HEK293T (cell line): ENCODE results near the gene NUBP2.
A peak's percentile ranks its signal among the peaks of the same experiment; 100 is the strongest.

Experiments
- CTCF ChIA-PET: fragments of 350-600 bp; formaldehyde crosslinking; extraction: SDS; loops from one replicate; lab custom pipeline; 2021; ENCODE audit warnings: antibody characterized with exemption, inconsistent platforms; lab: Yijun Ruan, JAX
- POLR2A ChIA-PET: fragments of 350-600 bp; formaldehyde crosslinking; extraction: SDS; loops from one replicate; lab custom pipeline; 2020; ENCODE audit warnings: antibody characterized with exemption, inconsistent platforms; lab: Yijun Ruan, JAX
- DNase-seq: peaks from one replicate; pipeline ENCODE4 v3.0.0; 2012; ENCODE audit warnings: mixed read lengths; ENCODE audit errors: extremely low spot score
- ARNT ChIP-seq: fragments of 450-650 bp; IDR thresholded peaks from 2 replicates; pipeline ENCODE4 v1.6.1; 2017; ENCODE audit warnings: mild to moderate bottlenecking
- BHLHE40 ChIP-seq: fragments of 450-650 bp; IDR thresholded peaks from 2 replicates; pipeline ENCODE4 v1.6.1; 2016; ENCODE audit warnings: mild to moderate bottlenecking, moderate library complexity, borderline replicate concordance
- CTBP1 ChIP-seq: fragments of 450-650 bp; IDR thresholded peaks from 2 replicates; pipeline ENCODE4 v1.6.1; 2016; ENCODE audit warnings: borderline replicate concordance
- ELF4 ChIP-seq: fragments of 450-650 bp; IDR thresholded peaks from 2 replicates; pipeline ENCODE4 v1.6.1; 2017; ENCODE audit warnings: antibody characterized with exemption
- FOXA1 ChIP-seq: fragments of 450-650 bp; IDR thresholded peaks from 2 replicates; pipeline ENCODE4 v1.6.1; 2016; ENCODE audit warnings: mild to moderate bottlenecking
- FOXK2 ChIP-seq: fragments of 450-650 bp; IDR thresholded peaks from 2 replicates; pipeline ENCODE4 v1.6.1; 2016; ENCODE audit warnings: mild to moderate bottlenecking
- FOXM1 ChIP-seq: fragments of 450-650 bp; IDR thresholded peaks from 2 replicates; pipeline ENCODE4 v1.6.1; 2017; ENCODE audit warnings: mild to moderate bottlenecking, borderline replicate concordance
- HDGF ChIP-seq: fragments of 450-650 bp; IDR thresholded peaks from 2 replicates; pipeline ENCODE4 v1.6.1; 2017; ENCODE audit warnings: antibody characterized with exemption, borderline replicate concordance
- L3MBTL2 ChIP-seq: fragments of 450-650 bp; conservative IDR thresholded peaks from 2 replicates; pipeline ENCODE4 v1.6.1; 2016; ENCODE audit warnings: mild to moderate bottlenecking
- LEF1 ChIP-seq: fragments of 450-650 bp; IDR thresholded peaks from 2 replicates; pipeline ENCODE4 v1.6.1; 2017; ENCODE audit warnings: mild to moderate bottlenecking, borderline replicate concordance
- NFRKB ChIP-seq: fragments of 450-650 bp; IDR thresholded peaks from 2 replicates; pipeline ENCODE4 v1.6.1; 2016; ENCODE audit warnings: mild to moderate bottlenecking, moderate library complexity
- PKNOX1 ChIP-seq: fragments of 450-650 bp; IDR thresholded peaks from 2 replicates; pipeline ENCODE4 v1.6.1; 2016
- SP1 ChIP-seq: fragments of 450-650 bp; IDR thresholded peaks from 2 replicates; pipeline ENCODE4 v1.6.1; 2017
- SUZ12 ChIP-seq: fragments of 450-650 bp; IDR thresholded peaks from 2 replicates; pipeline ENCODE4 v1.6.1; 2016; ENCODE audit warnings: mild to moderate bottlenecking
- TARDBP ChIP-seq: fragments of 450-650 bp; IDR thresholded peaks from 2 replicates; pipeline ENCODE4 v1.6.1; 2016
- ZNF384 ChIP-seq: fragments of 450-650 bp; IDR thresholded peaks from 2 replicates; pipeline ENCODE4 v1.6.1; 2016

Gene NUBP2

GRCh38 chr16:1777375-1778199 lies 5.2 kb upstream of the NUBP2 start:
- no peak for DNase-seq
- POLR2A ChIA-PET, result interaction anchor here (1.5 to 2.1 kb wide), 2 partner anchors 50 to 72 kb away, joined by 5 to 6 read pairs; partner anchors contain the start of genes FAHD1, HAGH and MAPK8IP3
- CTCF ChIA-PET, result no interaction called here
- no peak for TF ChIP-seq BHLHE40
- no peak for TF ChIP-seq CTBP1
- no peak for TF ChIP-seq HDGF
- TF ChIP-seq SUZ12, result no peak
- no peak for TF ChIP-seq ZNF384
- TF ChIP-seq LEF1, result no peak
- TF ChIP-seq SP1, result no peak
- TF ChIP-seq FOXA1, result no peak
- TF ChIP-seq FOXK2, result no peak
- no peak for TF ChIP-seq TARDBP
- TF ChIP-seq NFRKB, result no peak
- no peak for TF ChIP-seq ELF4
- TF ChIP-seq PKNOX1, result no peak
- no peak for TF ChIP-seq FOXM1
- TF ChIP-seq ARNT, result no peak
- no peak for TF ChIP-seq L3MBTL2

- ChIA-PET CTCF (no interaction called here), POLR2A (interaction anchor here (1.3 to 2.1 kb wide), 3 partner anchors 49 to 193 kb away, joined by 4 to 6 read pairs (median 5); partner anchors contain the start of genes FAHD1, HAGH, MAPK8IP3 and TBL3)
- no peak for DNase-seq
- no peak for TF ChIP-seq BHLHE40
- TF ChIP-seq PKNOX1, result peak; percentile 20; the same call in 1 of the 2 replicates
Measured at GRCh38 chr16:1778200-1779179, 4.3 kb upstream of the NUBP2 start.

- DNase-seq, result no peak
- TF ChIP-seq HDGF (no peak), ZNF384 (no peak), CTBP1 (no peak), SP1 (no peak), L3MBTL2 (no peak), FOXM1 (no peak), FOXK2 (no peak), NFRKB (no peak), LEF1 (no peak), SUZ12 (no peak), ELF4 (no peak), BHLHE40 (no peak), ARNT (no peak), FOXA1 (no peak), PKNOX1 (no peak), TARDBP (no peak)
- ChIA-PET CTCF (no interaction called here), POLR2A (interaction anchor here (1.3 to 1.5 kb wide), 2 partner anchors 14 to 192 kb away, joined by 3 to 4 read pairs; partner anchors contain the start of gene TBL3)
Measured at GRCh38 chr16:1779234-1779701, 3.5 kb upstream of the NUBP2 start.

GRCh38 chr16:1779741-1780676 lies 2.8 kb upstream of the NUBP2 start:
- POLR2A ChIA-PET, result interaction anchor here (1.5 to 3.3 kb wide), 2 partner anchors 8 to 13 kb away, joined by 3 to 71 read pairs; partner anchors contain the start of genes EME2, MRPS34 and NME3
- CTCF ChIA-PET, result no interaction called here
- no peak for DNase-seq
- no peak for TF ChIP-seq ELF4
- TF ChIP-seq NFRKB, result no peak
- TF ChIP-seq LEF1, result no peak
- TF ChIP-seq FOXK2, result no peak
- TF ChIP-seq L3MBTL2, result no peak
- TF ChIP-seq ZNF384, result no peak
- TF ChIP-seq HDGF, result no peak

GRCh38 chr16:1780677-1781072 lies 2.1 kb upstream of the NUBP2 start:
- CTCF ChIA-PET, result no interaction called here
- DNase-seq, result no peak
- POLR2A ChIA-PET, result interaction anchor here (1.5 to 3.3 kb wide), 3 partner anchors 8 to 75 kb away, joined by 3 to 71 read pairs (median 11); partner anchors contain the start of genes EME2, MAPK8IP3, MRPS34 and NME3
- TF ChIP-seq LEF1, result no peak
- no peak for TF ChIP-seq ZNF384
- no peak for TF ChIP-seq ARNT
- no peak for TF ChIP-seq TARDBP
- no peak for TF ChIP-seq FOXK2
- no peak for TF ChIP-seq HDGF
- no peak for TF ChIP-seq SP1
- no peak for TF ChIP-seq CTBP1
- no peak for TF ChIP-seq BHLHE40
- TF ChIP-seq L3MBTL2, result no peak
- no peak for TF ChIP-seq ELF4
- TF ChIP-seq FOXA1, result no peak
